ENCODE results near the gene C9orf40.

DNA sequence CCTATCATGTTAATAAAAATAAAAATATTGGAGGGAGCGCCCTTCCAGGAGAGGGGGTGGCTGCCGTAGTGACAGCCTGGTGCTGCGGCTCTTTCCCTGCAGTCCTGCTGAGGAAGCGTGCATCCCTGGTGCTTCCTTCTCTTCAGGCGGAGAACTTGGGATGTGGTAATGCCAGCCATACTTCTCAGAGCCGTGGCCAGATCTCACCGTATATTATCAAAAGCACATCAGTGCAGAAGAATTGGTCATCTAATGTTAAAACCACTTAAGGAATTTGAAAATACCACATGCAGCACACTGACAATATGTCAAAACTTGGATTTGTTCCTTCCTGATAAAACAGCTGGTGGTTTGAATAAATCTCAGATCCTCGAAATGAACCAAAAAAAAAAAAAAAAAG lies 17.7 kb downstream of the C9orf40 start:
- TF ChIP-seq, protein P1, sequence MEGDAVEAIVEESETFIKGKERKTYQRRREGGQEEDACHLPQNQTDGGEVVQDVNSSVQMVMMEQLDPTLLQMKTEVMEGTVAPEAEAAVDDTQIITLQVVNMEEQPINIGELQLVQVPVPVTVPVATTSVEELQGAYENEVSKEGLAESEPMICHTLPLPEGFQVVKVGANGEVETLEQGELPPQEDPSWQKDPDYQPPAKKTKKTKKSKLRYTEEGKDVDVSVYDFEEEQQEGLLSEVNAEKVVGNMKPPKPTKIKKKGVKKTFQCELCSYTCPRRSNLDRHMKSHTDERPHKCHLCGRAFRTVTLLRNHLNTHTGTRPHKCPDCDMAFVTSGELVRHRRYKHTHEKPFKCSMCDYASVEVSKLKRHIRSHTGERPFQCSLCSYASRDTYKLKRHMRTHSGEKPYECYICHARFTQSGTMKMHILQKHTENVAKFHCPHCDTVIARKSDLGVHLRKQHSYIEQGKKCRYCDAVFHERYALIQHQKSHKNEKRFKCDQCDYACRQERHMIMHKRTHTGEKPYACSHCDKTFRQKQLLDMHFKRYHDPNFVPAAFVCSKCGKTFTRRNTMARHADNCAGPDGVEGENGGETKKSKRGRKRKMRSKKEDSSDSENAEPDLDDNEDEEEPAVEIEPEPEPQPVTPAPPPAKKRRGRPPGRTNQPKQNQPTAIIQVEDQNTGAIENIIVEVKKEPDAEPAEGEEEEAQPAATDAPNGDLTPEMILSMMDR (conservative IDR thresholded peaks at IDR 0.05): no peak
- TF ChIP-seq EZH2 (IDR thresholded peaks at IDR 0.05; ENCODE audit: low read depth): no peak

Measured in PC-9 (cell line).